HG02678 (cell line): ENCODE results near the gene DNM3.
"Not testable (repeated sequence)": the region's sequence is repeated elsewhere in the genome, so short reads cannot be mapped to it uniquely, and the experiment has no call there.

ENCODE experiments used
- ATAC-seq: cut with Tn5 transposase; IDR thresholded peaks from one replicate; pipeline ENCODE4 v1.9.1; 2021; ENCODE audit warnings: mild to moderate bottlenecking, moderate library complexity; ENCODE audit not compliant: unreplicated experiment

The DNM3 gene

DNA sequence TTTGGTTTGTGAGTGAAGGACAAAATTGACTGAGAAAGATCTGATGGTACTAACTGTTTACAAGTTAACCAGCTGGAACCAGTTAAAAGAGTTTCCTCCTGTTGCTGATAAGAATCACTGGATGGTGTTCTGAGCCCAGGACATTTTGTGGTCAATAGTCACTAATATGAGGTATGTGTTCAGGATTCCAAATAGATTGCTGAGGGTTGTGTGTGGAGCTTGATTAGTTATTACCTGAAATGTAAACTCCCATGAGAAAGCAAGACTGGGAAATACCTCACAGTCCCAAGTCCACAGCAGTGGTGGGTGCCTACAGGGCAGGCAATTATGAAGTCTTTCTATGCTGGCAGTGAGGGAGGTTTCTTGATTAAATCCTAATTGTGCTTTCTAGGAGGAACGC is 164.6 kb downstream of the DNM3 start:
- ATAC-seq, result no peak

DNA sequence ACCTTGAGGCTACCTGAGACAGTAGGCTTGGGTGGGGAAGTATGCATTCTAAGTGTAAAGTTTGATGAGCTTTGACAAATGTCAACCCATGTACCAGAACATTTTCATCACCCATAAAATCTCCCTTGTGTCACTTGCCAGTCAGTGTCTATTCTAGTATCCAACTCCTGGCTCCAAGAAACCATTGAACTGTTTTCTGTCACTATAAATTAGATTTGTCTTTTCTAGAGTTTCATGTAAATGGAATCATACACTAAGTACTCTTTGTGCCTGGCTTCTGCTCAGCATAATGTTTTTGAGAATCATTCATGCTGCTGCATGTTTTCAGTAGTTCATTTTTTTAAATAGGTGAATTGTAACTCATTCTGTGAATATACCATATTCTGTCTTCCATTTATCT is 165.4 kb downstream of the DNM3 start:
- ATAC-seq, result no peak

DNA sequence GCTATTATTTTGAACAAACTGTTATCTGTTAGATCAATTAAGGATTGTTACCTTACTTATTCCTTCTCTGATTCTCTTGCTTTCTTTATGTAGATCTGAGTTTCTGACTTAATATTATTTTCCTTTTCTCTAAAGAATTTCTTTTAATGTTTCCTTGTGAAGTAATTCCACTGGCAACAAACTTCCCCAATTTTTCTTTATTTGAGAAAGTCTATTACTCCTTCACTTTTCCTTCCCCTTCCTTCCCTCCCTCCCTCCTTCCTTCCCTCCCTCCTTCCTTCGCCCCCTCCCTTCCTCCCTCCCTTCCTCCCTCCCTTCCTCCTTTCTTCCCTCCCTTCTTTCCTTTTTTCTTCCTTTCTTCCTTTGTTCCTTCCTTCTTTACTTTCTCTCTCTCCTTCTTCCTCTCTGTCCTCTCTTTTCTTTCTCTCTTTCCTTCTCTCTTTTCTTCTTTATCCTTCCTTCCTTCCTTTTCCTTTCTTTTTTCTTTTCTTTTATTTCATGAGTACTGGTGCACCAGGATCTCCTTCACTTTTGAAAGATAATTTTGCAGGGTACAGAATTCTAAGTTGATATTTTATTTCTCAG is 177.5 kb downstream of the DNM3 start:
- ATAC-seq, result no peak

GRCh38 chr1:172019976-172020375 is 178.7 kb downstream of the DNM3 start:
- ATAC-seq, result no peak

DNA sequence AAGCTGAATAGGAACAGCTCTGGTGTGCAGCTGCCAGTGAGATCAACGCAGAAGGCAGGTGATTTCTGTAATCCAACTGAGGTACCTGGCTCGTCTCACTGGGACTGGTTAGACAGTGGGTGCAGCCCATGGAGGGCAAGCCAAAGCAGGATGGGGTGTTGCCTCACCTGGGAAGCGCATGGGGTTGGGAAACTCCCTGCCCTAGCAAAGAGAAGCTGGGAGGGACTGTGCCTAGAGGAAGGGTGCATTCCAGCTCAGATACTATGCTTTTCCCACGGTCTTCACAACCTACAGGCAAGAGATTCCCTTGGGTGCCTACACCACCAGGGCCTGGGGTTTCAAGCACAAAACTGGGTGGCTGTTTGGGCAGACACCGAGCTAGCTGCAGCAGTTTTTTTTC is 183.2 kb downstream of the DNM3 start:
- no peak for ATAC-seq

DNA sequence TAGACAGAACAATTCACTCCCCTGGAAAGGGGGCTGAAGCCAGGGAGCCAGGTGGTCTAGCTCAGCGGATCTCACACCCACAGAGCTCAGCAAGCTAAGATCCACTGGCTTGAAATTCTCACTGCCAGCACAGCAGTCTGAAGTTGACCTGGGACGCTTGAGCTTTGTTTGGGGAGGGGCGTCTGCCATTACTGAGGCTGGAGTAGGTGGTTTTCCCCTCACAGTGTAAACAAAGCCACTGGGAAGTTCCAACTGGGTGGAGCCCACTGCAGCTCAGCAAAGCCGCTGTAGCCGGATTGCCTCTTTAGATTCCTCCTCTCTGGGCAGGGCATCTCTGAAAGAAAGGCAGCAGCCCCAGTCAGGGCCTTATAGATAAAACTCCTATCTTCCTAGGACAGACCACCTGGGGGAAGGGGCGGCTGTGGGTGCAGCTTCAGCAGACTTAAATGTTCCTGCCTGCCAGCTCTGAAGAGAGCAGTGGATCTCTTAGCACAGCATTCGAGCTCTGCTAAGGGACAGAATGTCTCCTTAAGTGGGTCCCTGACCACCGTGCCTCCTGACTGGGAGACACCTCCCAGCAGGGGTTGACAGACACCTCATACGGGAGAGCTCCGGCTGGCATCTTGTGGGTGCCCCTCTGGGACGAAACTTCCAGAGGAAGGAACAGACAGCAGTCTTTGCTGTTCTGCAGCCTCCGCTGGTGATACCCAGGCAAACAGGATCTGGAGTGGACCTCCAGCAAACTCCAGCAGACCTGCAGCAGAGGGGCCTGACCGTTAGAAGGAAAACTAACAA is 183.8 kb downstream of the DNM3 start:
- ATAC-seq, result not testable (repeated sequence)

GRCh38 chr1:172040466-172040865 is 199.2 kb downstream of the DNM3 start:
- no peak for ATAC-seq

DNA sequence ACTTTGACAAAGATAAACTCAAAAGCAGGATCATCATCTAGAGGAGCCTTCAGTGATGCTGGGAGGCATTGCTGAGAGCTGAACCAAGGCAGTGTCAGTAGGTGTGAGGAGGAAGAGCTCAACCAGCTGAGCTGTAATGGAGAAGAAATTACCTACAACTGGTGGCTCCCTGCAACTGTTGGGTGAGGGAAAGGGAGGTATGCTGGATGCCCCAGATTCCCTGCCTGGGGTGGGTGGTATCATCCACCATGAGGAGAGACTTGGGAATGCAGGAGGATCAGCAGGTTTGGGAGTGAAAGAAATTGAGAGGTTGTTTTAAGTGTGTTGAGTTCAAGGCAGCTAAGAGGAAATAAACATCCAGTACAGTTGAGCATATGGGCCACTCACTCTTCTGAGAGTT is 199.8 kb downstream of the DNM3 start:
- ATAC-seq, result no peak

- ATAC-seq, result no peak
Measured at GRCh38 chr1:172041742-172042141, 200.4 kb downstream of the DNM3 start.

DNA sequence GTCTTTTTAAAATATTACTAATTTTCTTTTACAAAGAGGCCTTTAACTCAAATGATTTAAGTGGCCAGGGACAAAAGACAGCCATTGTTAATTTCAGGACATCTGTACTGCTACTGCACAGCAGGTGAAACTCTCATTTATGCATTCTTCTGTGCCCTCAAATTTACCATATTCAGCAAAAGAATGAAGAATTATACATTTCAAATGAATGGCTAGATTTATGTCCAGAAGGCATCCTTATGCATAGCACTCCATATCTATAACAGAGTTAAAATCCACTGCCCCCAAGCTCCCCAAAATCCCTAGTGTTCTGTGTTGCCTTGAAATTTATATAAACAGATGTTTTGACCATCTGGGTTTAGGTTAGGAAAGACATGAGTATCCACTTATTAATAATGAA is 202.6 kb downstream of the DNM3 start:
- no peak for ATAC-seq

- no peak for ATAC-seq
Measured at GRCh38 chr1:172051898-172052297, 210.6 kb downstream of the DNM3 start.

DNA sequence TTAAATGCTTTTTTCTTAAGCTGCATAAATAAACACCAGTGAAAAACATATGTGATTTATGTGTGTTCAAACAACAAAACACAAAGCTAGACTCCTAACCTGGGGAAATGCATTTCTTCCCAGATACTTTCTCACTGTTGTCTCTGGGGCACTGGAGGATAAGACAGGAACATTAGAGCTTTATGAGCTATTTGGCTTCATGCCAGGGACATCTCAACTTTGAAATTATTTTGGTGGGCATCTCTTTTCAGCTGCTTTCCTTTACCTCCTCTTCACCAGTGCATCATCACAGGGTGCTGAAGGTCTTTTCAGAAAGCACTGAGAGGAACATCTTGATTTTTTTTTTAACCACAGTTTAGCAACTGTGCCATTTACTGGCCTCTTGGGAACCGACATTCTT is 212.9 kb downstream of the DNM3 start:
- ATAC-seq, result no peak

DNA sequence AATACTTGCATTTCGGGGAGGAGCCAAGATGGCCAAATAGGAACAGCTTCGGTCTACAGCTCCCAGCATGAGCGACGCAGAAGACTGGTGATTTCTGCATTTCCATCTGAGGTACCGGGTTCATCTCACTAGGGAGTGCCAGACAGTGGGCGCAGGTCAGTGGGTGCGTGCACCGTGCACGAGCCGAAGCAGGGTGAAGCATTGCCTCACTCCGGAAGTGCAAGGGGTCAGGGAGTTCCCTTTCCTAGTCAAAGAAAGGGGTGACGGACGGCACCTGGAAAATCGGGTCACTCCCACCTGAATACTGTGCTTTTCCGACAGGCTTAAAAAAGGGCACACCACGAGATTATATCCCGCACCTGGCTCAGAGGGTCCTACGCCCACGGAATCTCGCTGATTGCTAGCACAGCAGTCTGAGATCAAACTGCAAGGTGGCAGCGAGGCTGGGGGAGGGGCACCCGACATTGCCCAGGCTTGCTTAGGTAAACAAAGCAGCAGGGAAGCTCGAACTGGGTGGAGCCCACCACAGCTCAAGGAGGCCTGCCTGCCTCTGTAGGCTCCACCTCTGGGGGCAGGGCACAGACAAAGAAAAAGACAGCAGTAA is 214.6 kb downstream of the DNM3 start:
- not testable (repeated sequence) for ATAC-seq

GRCh38 chr1:172068334-172068733 is 227.0 kb downstream of the DNM3 start:
- ATAC-seq, result no peak

DNA sequence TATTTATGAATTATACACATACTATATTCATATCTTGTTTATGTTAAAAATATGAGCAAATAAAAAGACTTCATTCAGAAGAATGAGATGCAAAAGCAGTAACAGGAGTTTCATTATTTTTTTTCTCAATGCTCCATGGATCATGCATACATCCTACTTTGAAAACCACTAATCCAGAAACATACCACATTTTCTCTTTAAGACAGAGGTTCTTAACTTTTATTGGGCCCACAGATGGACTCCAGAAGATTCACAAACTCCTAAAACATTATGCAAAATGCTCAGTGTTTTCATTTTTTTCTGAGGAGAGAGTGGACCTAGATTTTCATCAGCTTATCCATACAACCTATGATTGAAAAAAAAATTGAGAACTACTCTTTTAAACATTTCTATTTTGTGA is 227.8 kb downstream of the DNM3 start:
- no peak for ATAC-seq

DNA sequence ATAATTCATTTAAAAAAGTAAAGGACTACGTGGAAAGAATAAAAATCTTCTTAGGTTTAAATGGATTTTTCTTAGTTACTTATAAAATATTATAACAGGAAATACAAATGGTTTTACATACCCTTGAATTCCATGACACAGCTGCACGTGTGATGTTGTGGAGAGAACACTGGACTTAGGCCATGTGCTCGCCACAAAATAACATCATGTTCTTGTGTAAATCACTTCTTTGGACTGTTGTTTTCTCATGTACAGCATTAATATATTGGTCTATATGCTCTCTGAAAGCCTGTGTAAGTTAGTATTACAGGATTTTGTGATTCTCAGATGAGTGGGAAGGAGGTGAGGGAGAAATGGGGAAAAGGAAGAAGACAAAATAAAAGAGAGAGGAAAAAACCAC is 228.2 kb downstream of the DNM3 start:
- no peak for ATAC-seq

DNA sequence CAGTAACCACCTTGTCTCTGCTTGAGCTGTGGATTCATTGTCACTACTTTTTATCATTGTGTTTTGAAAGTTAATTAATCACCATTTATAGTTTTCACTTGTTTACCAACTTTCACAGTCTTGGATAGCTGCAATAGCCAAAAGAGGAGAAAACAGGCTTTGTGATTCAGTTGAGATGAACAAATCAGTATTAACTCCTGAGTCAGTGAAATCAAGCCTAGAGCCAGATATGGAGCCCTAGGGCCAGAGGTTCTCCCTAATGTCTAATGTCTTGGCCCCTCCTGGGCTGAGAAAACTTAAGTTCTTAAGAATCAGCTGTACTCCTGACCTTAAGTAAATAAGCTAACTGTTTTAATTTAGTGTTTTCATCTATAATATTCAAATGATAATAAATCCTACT is 228.8 kb downstream of the DNM3 start:
- no peak for ATAC-seq

GRCh38 chr1:172071746-172072145 is 230.4 kb downstream of the DNM3 start:
- ATAC-seq, result no peak

DNA sequence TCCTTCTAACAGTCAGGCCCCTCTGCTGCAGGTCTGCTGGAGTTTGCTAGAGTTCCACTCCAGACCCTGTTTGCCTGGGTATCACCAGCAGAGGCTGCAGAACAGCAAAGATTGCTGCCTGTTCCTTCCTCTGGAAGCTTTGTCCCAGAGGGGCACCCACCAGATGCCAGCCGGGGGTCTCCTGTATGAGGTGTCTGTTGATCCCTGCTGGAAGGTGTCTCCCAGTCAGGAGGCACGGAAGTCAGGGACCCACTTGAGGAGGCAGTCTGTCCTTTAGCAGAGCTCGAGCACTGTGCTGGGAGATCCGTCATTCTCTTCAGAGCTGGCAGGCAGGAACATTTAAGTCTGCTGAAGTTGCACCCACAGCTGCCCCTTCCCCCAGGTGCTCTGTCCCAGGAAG is 238.6 kb downstream of the DNM3 start:
- ATAC-seq, result not testable (repeated sequence)

DNA sequence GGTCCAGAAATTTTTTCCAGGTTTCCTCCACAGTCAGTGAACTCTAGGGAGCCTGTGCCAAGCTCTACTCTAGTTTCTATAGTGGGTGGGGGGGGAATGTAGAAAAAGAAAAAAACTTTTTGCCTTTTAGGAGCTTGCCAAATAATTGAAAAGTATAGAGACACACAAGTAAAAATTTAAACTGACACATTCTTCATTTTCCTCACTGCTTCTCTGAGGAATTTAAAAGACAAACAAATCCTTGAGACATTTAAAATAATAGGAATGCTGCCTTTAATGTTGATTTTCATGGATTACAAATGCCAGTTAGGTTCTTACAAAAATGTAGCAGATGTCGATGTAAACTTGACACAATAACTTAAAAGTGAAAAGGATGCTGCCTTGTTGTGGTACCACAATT is 241.9 kb downstream of the DNM3 start:
- ATAC-seq, result no peak

DNA sequence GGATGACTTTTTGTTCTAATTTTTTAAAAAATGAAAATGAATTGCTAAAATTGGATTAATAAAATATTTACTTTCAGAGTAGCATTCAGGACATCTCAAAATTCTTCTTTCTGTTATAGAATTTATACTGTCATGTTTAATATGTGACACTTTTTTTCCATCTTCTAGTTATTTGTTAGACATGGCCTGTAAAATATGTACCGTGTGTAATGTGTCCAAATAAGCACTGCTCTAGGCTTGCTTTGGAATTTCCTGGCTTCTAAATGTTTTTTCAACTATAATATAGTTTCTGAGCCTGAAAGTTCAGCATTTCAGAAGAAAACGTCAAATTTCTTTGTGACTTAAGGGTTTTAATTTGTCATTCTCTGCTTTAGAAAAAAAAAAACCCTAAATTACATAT is 243.6 kb downstream of the DNM3 start:
- no peak for ATAC-seq

DNA sequence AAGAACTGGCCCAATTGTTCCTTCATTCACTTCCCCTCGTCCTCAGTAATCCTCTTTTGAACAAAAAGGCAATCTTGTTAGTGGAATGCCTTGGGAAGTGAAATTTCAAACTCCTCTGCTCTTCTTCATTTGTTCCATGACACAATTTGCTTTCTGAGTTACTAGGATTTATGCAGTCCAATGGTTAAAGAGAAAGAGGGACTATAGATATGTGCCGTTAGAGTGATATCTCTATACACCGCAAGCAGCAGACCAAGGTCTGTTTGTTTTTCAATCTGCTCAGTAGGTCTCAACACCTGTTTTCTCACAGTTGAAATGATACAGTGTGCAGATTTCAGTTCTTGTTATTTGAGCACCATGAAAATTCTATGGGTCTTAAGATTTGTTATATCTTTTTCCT is 244.0 kb downstream of the DNM3 start:
- no peak for ATAC-seq
